ENCODE results near the gene KRT16.

GRCh38 chr17:41631025-41631897 is 18.7 kb upstream of the KRT16 start:
- no peak for TF ChIP-seq EZH2 (IDR thresholded peaks at IDR 0.05; ENCODE audit: borderline replicate concordance, low read depth, low read length, severe bottlenecking)
- no peak for TF ChIP-seq CTCF (IDR thresholded peaks at IDR 0.05; ENCODE audit: extremely low read depth in 1 of 2, insufficient read depth in 1 of 2, low read depth in 1 of 2, low read length in 2 of 2)
- TF ChIP-seq POLR2A (IDR thresholded peaks at IDR 0.05; ENCODE audit: low read depth, low read length), result no peak
- no peak for TF ChIP-seq POLR2AphosphoS5 (IDR thresholded peaks at IDR 0.05; ENCODE audit: insufficient read depth, low read depth, low read length)
- TF ChIP-seq MAX (IDR thresholded peaks at IDR 0.05; ENCODE audit: insufficient read depth, insufficient read length), result no peak
- no peak for TF ChIP-seq FOS (IDR thresholded peaks at IDR 0.05; ENCODE audit: borderline replicate concordance, insufficient read depth, low read length)
